HEK293 (cell line): ENCODE data around the gene AGAP9.
"Not testable (repeated sequence)": the region's sequence is repeated elsewhere in the genome, so short reads cannot be mapped to it uniquely, and the experiment has no call there.

Source experiments
- CTCF ChIA-PET: fragments of 350-600 bp; formaldehyde crosslinking; extraction: SDS; loops from one replicate; lab custom pipeline; 2021; ENCODE audit warnings: antibody characterized with exemption; lab: Yijun Ruan, JAX
- POLR2A ChIA-PET: fragments of 300-600 bp; formaldehyde crosslinking; extraction: SDS; loops from one replicate; lab custom pipeline; 2020; ENCODE audit warnings: antibody characterized with exemption, inconsistent platforms; lab: Yijun Ruan, JAX
- H3K27ac ChIP-seq: fragments of 200-500 bp; sonication (Bioruptor generic); 2 replicates; pipeline ENCODE4 v1.5.1; 2014; ENCODE audit warnings: low read depth, low read length, control low read depth, inconsistent platforms; ENCODE audit errors: extremely low read depth
- H3K36me3 ChIP-seq, 2 experiments: fragments of 200-500 bp in 1 of 2; sonication (Bioruptor generic) in 1 of 2; 1 replicate in 1 of 2; 2 replicates in 1 of 2; pipeline ENCODE4 v1.5.1; 2014 to 2017; ENCODE audit warnings: inconsistent platforms in 2 of 2, low read length in 2 of 2; ENCODE audit not compliant: control insufficient read depth in 2 of 2, insufficient read depth in 1 of 2
- H3K4me1 ChIP-seq: fragments of 200-500 bp; sonication (Bioruptor generic); 2 replicates; pipeline ENCODE4 v1.5.1; 2014; ENCODE audit warnings: mild to moderate bottlenecking, low read length, inconsistent platforms; ENCODE audit not compliant: control insufficient read depth, insufficient read depth
- H3K4me3 ChIP-seq: 2 replicates; pipeline ENCODE4 v1.5.1; 2011; ENCODE audit warnings: low read depth, mild to moderate bottlenecking, control low read depth, low read length, moderate library complexity
- H3K9me3 ChIP-seq: fragments of 200-500 bp; sonication (Bioruptor generic); 2 replicates; pipeline ENCODE4 v1.5.1; 2014; ENCODE audit warnings: low read depth, low read length, inconsistent platforms; ENCODE audit not compliant: control insufficient read depth, insufficient read depth
- TF ChIP-seq, protein P1 (sequence below): fragments of 450-650 bp; formaldehyde crosslinking; IDR thresholded peaks from 2 replicates; pipeline ENCODE4 v1.5.1; 2016; ENCODE audit warnings: missing biosample characterization, missing genetic modification characterization

The AGAP9 gene

DNA sequence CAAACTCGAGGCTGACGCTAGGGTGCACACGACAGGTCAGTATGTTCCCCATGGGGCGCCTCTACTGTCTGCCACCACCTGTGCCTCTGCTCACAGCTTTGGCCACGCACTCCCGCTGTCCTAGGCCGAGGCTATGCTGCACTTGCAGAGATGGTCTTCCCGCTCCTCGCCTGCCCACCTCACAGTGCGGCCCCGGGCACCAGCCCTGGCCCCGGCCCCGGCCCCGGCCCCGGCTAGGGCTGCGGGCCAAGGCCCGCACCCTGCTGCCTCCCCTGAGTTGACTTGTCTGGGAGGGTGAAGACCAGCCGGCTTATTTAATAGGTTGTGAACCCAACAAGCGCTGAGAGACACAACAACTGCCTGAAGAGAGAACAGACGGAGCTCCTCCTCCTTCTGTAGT lies at the start of gene AGAP9:
Gene AGAP9 (minus strand): TSS at position 164 of the 400 bp plus-strand sequence. CDS start 112 bp downstream, at position 52.
- H3K4me1 ChIP-seq, H3K36me3 ChIP-seq, H3K27ac ChIP-seq, CTCF ChIA-PET, POLR2A ChIA-PET, H3K9me3 ChIP-seq, H3K4me3 ChIP-seq: not testable (repeated sequence)

DNA sequence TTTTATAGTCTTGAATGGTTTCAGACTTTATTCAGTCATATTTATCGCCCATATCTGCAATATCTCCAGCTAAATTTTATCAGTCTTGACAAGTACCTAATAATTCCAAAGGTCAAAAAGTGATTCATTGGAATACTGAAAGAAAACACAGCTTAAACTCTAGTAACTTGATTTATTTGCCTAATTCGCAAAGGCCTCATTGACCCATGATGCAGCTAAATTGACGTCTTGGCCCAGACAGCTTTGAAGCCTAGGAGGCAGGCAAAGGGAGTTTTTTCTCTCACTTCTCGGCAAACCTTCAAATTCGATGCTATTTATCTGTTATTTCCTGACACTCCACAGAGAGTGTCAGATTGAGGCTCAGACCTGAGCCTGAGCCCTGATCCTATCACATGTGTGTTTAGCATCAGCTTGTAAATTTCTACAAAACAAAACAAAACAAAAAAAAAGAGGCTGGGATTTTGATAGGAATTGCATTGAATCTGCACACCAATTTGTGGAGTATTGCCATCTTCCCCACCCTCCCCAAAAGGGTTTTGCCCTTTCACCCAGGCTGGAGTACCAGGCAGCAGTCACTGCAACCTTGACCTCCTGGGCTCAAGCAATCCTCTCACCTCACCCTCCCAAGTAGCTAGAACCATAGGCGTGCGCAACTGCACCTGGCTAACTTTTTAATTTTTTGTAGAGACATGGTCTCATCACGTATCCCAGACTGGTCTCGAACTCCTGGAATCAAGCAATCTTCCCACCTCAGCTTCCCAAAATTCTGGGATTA lies 47.9 kb upstream of the AGAP9 start:
- H3K4me3 ChIP-seq, H3K9me3 ChIP-seq, H3K36me3 ChIP-seq, CTCF ChIA-PET, H3K27ac ChIP-seq, H3K4me1 ChIP-seq, POLR2A ChIA-PET: not testable (repeated sequence)

DNA sequence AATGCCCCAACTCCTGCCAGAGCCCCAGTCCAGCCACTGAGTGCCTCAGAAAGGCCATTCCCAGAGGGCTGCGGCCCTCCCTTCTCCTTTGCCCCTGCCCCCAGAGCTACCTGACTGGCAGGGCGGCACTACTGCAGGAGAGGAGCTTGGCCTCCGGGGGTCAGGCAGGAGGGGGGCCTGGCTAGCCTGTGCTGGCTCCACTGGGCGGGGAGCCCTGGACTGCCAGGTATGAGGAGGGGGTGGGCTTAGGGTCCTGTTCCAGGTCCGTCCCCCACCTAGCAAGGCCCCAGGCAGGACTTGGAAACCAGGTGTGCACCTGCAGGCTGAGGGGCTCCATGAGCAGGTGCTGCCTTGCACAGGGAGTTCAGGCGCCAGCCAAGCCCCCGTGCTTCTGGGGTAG lies 43.3 kb upstream of the AGAP9 start:
- H3K36me3 ChIP-seq, CTCF ChIA-PET, H3K27ac ChIP-seq, H3K4me1 ChIP-seq, POLR2A ChIA-PET, H3K4me3 ChIP-seq, H3K9me3 ChIP-seq: not testable (repeated sequence)

DNA sequence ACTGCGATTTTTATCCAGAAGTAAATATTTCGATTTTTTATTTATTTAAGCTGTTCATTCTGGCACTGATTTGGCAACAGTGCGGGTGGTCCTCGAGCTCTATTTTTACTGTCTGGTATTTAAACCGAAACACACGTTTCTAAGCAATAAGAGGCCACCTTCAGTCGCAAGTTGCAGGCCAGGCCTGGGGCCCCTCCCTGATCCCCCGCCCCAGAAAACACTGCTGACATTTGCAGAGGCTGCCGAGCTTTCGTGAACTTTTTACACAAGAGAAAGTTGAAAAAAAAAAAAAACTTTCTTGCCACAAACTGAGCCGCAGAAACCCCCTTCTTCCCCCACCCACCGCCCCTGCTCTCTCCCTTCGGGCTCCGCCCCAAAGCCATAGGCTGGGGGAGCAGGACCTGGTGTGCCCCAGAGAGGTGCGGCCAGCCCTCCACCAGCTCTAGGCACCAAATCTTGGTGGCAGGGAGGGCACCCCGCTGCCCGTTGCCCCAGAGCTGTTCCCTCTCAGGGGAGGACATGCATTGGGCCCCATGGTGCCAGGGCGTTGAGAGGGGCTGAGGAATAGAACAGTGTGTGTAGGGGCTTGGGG lies 42.8 kb upstream of the AGAP9 start:
- H3K27ac ChIP-seq: not testable (repeated sequence)

DNA sequence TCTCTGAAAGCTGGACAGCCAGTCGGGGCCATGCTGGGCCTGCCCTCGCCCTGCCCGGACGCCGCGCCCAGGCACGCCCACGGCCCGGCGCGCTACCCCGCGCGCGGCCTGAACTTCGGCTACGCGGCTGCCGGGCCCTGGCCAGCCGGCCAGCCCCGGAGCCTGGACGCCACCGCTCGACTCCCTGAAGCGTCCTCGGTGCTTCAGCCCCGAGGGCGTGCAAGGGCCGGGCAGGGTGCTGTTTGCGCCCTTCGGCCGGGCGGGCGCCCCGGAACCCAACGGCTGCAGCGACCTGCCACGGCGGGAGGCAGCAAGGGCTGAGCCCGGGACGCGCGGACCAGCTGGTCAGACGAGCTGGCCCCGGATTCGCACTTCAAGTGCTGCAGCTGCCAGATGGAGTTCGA lies 42.1 kb upstream of the AGAP9 start:
- H3K4me1 ChIP-seq, CTCF ChIA-PET, H3K9me3 ChIP-seq, H3K27ac ChIP-seq, H3K4me3 ChIP-seq, POLR2A ChIA-PET, H3K36me3 ChIP-seq: not testable (repeated sequence)

More for the DNA sequence above, 42.8 kb upstream of the AGAP9 start:
- H3K9me3 ChIP-seq, H3K4me1 ChIP-seq, H3K4me3 ChIP-seq, POLR2A ChIA-PET, CTCF ChIA-PET, H3K36me3 ChIP-seq: not testable (repeated sequence)

DNA sequence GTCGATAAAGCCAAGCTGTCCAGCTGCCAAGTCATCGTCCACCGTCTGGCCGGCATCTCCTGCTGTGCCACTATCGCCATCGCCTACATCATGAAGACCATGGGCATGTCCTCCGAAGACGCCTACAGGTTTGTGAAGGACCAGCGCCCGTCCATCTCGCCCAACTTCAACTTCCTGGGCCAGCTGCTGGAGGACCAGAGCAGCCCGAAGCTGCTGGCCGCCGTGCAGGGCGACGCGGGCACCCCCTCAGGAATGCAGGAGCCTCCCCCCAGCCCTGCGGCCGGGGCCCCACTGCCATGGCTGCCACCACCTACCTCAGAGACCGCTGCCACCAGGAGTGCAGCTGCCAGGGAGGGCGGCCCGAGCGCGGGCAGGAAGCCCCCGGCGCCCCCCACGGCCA lies 41.5 kb upstream of the AGAP9 start:
- CTCF ChIA-PET, H3K27ac ChIP-seq, POLR2A ChIA-PET, H3K4me3 ChIP-seq, H3K4me1 ChIP-seq, H3K36me3 ChIP-seq, H3K9me3 ChIP-seq: not testable (repeated sequence)

DNA sequence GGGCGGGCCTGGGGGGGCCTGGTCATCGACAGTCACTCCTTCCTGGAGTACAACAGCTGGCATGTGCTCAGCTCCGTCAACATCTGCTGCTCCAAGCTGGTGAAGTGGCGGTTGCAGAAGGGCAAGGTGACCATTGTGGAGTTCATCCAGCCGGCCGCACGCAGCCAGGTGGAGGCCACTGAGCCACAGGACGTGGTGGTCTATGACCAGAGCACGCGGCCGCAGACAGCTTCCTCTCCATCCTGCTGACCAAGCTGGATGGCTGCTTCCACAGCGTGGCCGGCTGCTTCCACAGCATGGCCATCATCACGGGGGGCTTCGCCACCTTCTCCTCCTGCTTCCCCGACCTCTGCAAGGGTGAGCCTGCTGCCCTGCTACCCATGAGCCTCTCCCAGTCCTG lies 40.9 kb upstream of the AGAP9 start:
- H3K4me1 ChIP-seq, H3K9me3 ChIP-seq, H3K36me3 ChIP-seq, H3K27ac ChIP-seq, CTCF ChIA-PET, H3K4me3 ChIP-seq, POLR2A ChIA-PET: not testable (repeated sequence)

DNA sequence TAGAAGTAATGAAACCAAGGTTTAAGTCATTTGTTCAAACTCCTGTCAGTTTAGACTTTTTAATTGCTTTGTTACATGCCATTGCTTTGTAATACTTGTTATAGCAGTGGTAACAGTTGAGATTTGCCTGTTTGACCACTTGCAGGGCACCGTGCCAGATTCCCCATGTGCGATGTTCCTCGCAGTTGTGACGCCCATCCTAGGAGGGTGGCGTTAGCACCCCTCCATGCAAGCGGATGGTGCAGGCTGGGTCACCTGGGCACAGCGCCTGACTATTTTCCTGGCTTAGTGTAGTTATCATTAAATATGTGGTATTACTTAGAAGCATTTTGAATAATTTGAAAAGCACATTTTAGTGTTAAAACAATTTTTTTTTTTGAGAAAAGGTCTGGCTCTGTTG lies 37.0 kb upstream of the AGAP9 start:
- H3K27ac ChIP-seq, H3K4me3 ChIP-seq, H3K36me3 ChIP-seq, H3K4me1 ChIP-seq, H3K9me3 ChIP-seq, POLR2A ChIA-PET, CTCF ChIA-PET: not testable (repeated sequence)
- TF ChIP-seq, protein P1, sequence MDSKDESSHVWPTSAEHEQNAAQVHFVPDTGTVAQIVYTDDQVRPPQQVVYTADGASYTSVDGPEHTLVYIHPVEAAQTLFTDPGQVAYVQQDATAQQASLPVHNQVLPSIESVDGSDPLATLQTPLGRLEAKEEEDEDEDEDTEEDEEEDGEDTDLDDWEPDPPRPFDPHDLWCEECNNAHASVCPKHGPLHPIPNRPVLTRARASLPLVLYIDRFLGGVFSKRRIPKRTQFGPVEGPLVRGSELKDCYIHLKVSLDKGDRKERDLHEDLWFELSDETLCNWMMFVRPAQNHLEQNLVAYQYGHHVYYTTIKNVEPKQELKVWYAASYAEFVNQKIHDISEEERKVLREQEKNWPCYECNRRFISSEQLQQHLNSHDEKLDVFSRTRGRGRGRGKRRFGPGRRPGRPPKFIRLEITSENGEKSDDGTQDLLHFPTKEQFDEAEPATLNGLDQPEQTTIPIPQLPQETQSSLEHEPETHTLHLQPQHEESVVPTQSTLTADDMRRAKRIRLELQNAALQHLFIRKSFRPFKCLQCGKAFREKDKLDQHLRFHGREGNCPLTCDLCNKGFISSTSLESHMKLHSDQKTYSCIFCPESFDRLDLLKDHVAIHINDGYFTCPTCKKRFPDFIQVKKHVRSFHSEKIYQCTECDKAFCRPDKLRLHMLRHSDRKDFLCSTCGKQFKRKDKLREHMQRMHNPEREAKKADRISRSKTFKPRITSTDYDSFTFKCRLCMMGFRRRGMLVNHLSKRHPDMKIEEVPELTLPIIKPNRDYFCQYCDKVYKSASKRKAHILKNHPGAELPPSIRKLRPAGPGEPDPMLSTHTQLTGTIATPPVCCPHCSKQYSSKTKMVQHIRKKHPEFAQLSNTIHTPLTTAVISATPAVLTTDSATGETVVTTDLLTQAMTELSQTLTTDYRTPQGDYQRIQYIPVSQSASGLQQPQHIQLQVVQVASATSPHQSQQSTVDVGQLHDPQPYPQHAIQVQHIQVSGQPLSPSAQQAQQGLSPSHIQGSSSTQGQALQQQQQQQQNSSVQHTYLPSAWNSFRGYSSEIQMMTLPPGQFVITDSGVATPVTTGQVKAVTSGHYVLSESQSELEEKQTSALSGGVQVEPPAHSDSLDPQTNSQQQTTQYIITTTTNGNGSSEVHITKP (tag by site-specific recombination): 0 out of 2 replicates have a peak, but pooled peaks have one; percentile 17

DNA sequence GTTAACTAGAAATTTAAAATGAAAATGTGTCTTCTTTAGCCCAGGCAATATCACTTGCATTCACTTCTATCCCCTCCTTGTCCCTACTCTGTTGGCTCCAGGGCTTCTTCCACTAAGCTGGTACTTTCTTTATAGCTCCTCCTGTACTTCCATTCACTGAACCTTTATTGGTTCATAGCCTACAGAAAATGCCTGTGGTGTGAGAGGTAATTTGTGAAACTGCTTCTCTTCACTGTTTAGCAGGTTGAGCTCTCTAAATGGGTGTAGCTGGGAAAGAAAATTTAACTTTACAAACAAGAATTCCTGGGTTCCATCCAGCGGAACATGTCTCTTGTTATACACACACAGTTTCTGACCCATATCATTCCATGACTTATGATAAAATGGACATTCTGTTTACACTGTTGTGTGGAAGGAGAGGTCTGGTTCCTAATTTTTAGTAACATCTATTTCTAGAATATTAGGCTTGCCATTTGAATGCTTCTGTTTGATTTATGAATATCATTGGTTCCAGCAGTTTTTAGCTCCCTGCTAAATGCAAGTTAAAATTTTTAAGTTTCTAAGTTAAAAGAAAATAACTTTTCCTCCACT lies 36.4 kb upstream of the AGAP9 start:
- H3K4me1 ChIP-seq, H3K27ac ChIP-seq, H3K36me3 ChIP-seq, H3K9me3 ChIP-seq, CTCF ChIA-PET, POLR2A ChIA-PET, H3K4me3 ChIP-seq: not testable (repeated sequence)
